ENCODE data around the gene JAM3. TPM values are rescaled to one million over a fixed set of nuclear protein-coding genes. Genes with fewer than 3 reads are reported as not detected.

The JAM3 gene
- total RNA-seq (2014; rRNA removed; shearing (Covaris generic)) = 34.4 and 40.8 TPM in 2 replicates

GRCh38 chr11:134068829-134069425 lies at the start of gene JAM3:
TSS of gene JAM3 (plus strand) at chr11:134069072. CDS start at chr11:134069084, 12 bp downstream.
- Histone ChIP-seq H3K4me3 (ENCODE audit: insufficient read depth, low read depth, low read length) (peak within 1 kb of the TSS; percentile 82), H3K36me3 (replicated peaks; ENCODE audit: control insufficient read depth, insufficient read depth, low read length) (no peaks in the 10 kb centered on the region), H3K27me3 (ENCODE audit: control insufficient read depth, insufficient read depth, low read length) (peaks cover 2% of the 10 kb centered on the region; the same call in 1 of the 2 replicates)
- DNase-seq = peak; percentile 100

GRCh38 chr11:134019500-134019899 lies 49.4 kb upstream of the JAM3 start:
- H3K36me3 ChIP-seq (replicated peaks; ENCODE audit: control insufficient read depth, insufficient read depth, low read length) = no peaks in the 10 kb centered on the region
- H3K27me3 ChIP-seq (ENCODE audit: control insufficient read depth, insufficient read depth, low read length) = no peaks in the 10 kb centered on the region; the same call in 1 of the 2 replicates
- DNase-seq = peak; percentile 63
- H3K4me3 ChIP-seq (ENCODE audit: insufficient read depth, low read depth, low read length) = no peak overlapping the region

- Histone ChIP-seq H3K36me3 (replicated peaks; ENCODE audit: control insufficient read depth, insufficient read depth, low read length) (no peaks in the 10 kb centered on the region), H3K4me3 (ENCODE audit: insufficient read depth, low read depth, low read length) (no peak overlapping the region), H3K27me3 (ENCODE audit: control insufficient read depth, insufficient read depth, low read length) (no peaks in the 10 kb centered on the region; the same call in 1 of the 2 replicates)
- DNase-seq = peak; percentile 35
These were observed 48.3 kb upstream of the JAM3 start for GRCh38 chr11:134020598-134020997.

GRCh38 chr11:134021326-134021725 lies 47.5 kb upstream of the JAM3 start:
- no peaks in the 10 kb centered on the region for H3K27me3 ChIP-seq (ENCODE audit: control insufficient read depth, insufficient read depth, low read length)
- no peak for DNase-seq
- H3K36me3 ChIP-seq (replicated peaks; ENCODE audit: control insufficient read depth, insufficient read depth, low read length) = no peaks in the 10 kb centered on the region
- H3K4me3 ChIP-seq (ENCODE audit: insufficient read depth, low read depth, low read length) = no peak overlapping the region

- Histone ChIP-seq H3K36me3 (replicated peaks; ENCODE audit: control insufficient read depth, insufficient read depth, low read length) (no peaks in the 10 kb centered on the region), H3K4me3 (ENCODE audit: insufficient read depth, low read depth, low read length) (no peak overlapping the region), H3K27me3 (ENCODE audit: control insufficient read depth, insufficient read depth, low read length) (no peaks in the 10 kb centered on the region; the same call in 1 of the 2 replicates)
- DNase-seq = no peak
These were observed 46.1 kb upstream of the JAM3 start for GRCh38 chr11:134022748-134023147.

GRCh38 chr11:134024420-134025081 lies 44.3 kb upstream of the JAM3 start:
- Histone ChIP-seq H3K36me3 (replicated peaks; ENCODE audit: control insufficient read depth, insufficient read depth, low read length) (no peaks in the 10 kb centered on the region), H3K27me3 (ENCODE audit: control insufficient read depth, insufficient read depth, low read length) (no peaks in the 10 kb centered on the region; the same call in 1 of the 2 replicates), H3K4me3 (ENCODE audit: insufficient read depth, low read depth, low read length) (no peak overlapping the region)
- peak; percentile 62 for DNase-seq

GRCh38 chr11:134025082-134025429 lies 43.8 kb upstream of the JAM3 start:
- peaks cover 3% of the 10 kb centered on the region; the same call in 1 of the 2 replicates for H3K27me3 ChIP-seq (ENCODE audit: control insufficient read depth, insufficient read depth, low read length)
- no peak overlapping the region for H3K4me3 ChIP-seq (ENCODE audit: insufficient read depth, low read depth, low read length)
- DNase-seq = peak; percentile 40
- H3K36me3 ChIP-seq (replicated peaks; ENCODE audit: control insufficient read depth, insufficient read depth, low read length) = no peaks in the 10 kb centered on the region

- Histone ChIP-seq H3K4me3 (ENCODE audit: insufficient read depth, low read depth, low read length) (no peak overlapping the region), H3K36me3 (replicated peaks; ENCODE audit: control insufficient read depth, insufficient read depth, low read length) (no peaks in the 10 kb centered on the region), H3K27me3 (ENCODE audit: control insufficient read depth, insufficient read depth, low read length) (peaks cover 9% of the 10 kb centered on the region)
- peak; percentile 85 for DNase-seq
These were observed 42.1 kb upstream of the JAM3 start for GRCh38 chr11:134026655-134027343.

- DNase-seq = no peak
- Histone ChIP-seq H3K27me3 (ENCODE audit: control insufficient read depth, insufficient read depth, low read length) (peaks cover 12% of the 10 kb centered on the region), H3K4me3 (ENCODE audit: insufficient read depth, low read depth, low read length) (no peak overlapping the region), H3K36me3 (replicated peaks; ENCODE audit: control insufficient read depth, insufficient read depth, low read length) (no peaks in the 10 kb centered on the region)
These were observed 41.2 kb upstream of the JAM3 start for GRCh38 chr11:134027671-134028070.

- H3K4me3 ChIP-seq (ENCODE audit: insufficient read depth, low read depth, low read length) = no peak overlapping the region
- H3K36me3 ChIP-seq (replicated peaks; ENCODE audit: control insufficient read depth, insufficient read depth, low read length) = no peaks in the 10 kb centered on the region
- DNase-seq = no peak
These were observed 40.4 kb upstream of the JAM3 start for GRCh38 chr11:134028368-134028920.

GRCh38 chr11:134030853-134031252 lies 38.0 kb upstream of the JAM3 start:
- peak; percentile 87 for DNase-seq
- Histone ChIP-seq H3K36me3 (replicated peaks; ENCODE audit: control insufficient read depth, insufficient read depth, low read length) (no peaks in the 10 kb centered on the region), H3K4me3 (ENCODE audit: insufficient read depth, low read depth, low read length) (no peak overlapping the region)

More at GRCh38 chr11:134028368-134028920, 40.4 kb upstream of the JAM3 start:
- peaks cover 18% of the 10 kb centered on the region for H3K27me3 ChIP-seq (ENCODE audit: control insufficient read depth, insufficient read depth, low read length)

GRCh38 chr11:134032043-134032442 lies 36.8 kb upstream of the JAM3 start:
- H3K36me3 ChIP-seq (replicated peaks; ENCODE audit: control insufficient read depth, insufficient read depth, low read length) = no peaks in the 10 kb centered on the region
- DNase-seq = no peak
- no peak overlapping the region for H3K4me3 ChIP-seq (ENCODE audit: insufficient read depth, low read depth, low read length)
- H3K27me3 ChIP-seq (ENCODE audit: control insufficient read depth, insufficient read depth, low read length) = peaks cover 18% of the 10 kb centered on the region

More at GRCh38 chr11:134030853-134031252, 38.0 kb upstream of the JAM3 start:
- H3K27me3 ChIP-seq (ENCODE audit: control insufficient read depth, insufficient read depth, low read length) = peaks cover 18% of the 10 kb centered on the region

GRCh38 chr11:134032501-134033091 lies 36.3 kb upstream of the JAM3 start:
- H3K27me3 ChIP-seq (ENCODE audit: control insufficient read depth, insufficient read depth, low read length) = peaks cover 18% of the 10 kb centered on the region
- no peak overlapping the region for H3K4me3 ChIP-seq (ENCODE audit: insufficient read depth, low read depth, low read length)
- DNase-seq = peak; percentile 69
- no peaks in the 10 kb centered on the region for H3K36me3 ChIP-seq (replicated peaks; ENCODE audit: control insufficient read depth, insufficient read depth, low read length)

GRCh38 chr11:134033276-134033675 lies 35.6 kb upstream of the JAM3 start:
- Histone ChIP-seq H3K36me3 (replicated peaks; ENCODE audit: control insufficient read depth, insufficient read depth, low read length) (no peaks in the 10 kb centered on the region), H3K4me3 (ENCODE audit: insufficient read depth, low read depth, low read length) (no peak overlapping the region)

More at GRCh38 chr11:134033276-134033675, 35.6 kb upstream of the JAM3 start:
- DNase-seq = no peak
- peaks cover 18% of the 10 kb centered on the region for H3K27me3 ChIP-seq (ENCODE audit: control insufficient read depth, insufficient read depth, low read length)
